ENCODE measurements around the gene TRIM7.

DNA sequence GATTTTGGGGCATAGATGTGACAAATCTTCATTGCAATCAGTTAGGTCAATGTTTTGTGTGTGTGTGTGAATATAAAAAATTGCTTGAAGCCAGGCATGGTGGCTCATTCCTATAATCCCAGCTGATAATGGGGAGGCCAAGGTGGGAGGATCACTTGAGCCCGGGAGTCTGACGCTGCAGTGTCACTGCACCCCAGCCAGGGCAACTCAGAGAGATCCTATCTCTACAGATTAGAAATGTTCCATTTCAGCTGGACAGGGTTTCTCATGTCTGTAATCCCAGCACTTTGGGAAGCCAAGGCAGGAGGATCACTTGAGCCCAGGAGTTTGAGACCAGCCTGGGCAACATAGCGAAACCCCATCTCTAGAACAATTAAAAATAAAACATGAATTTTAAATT lies 46.1 kb downstream of the TRIM7 start:
- TF ChIP-seq, protein P1, sequence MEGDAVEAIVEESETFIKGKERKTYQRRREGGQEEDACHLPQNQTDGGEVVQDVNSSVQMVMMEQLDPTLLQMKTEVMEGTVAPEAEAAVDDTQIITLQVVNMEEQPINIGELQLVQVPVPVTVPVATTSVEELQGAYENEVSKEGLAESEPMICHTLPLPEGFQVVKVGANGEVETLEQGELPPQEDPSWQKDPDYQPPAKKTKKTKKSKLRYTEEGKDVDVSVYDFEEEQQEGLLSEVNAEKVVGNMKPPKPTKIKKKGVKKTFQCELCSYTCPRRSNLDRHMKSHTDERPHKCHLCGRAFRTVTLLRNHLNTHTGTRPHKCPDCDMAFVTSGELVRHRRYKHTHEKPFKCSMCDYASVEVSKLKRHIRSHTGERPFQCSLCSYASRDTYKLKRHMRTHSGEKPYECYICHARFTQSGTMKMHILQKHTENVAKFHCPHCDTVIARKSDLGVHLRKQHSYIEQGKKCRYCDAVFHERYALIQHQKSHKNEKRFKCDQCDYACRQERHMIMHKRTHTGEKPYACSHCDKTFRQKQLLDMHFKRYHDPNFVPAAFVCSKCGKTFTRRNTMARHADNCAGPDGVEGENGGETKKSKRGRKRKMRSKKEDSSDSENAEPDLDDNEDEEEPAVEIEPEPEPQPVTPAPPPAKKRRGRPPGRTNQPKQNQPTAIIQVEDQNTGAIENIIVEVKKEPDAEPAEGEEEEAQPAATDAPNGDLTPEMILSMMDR (IDR thresholded peaks at IDR 0.05 in 2 of 3, conservative IDR thresholded peaks at IDR 0.05 in 1 of 3; ENCODE audit: borderline replicate concordance in 1 of 3, insufficient read depth in 1 of 3, low read depth in 2 of 3, low read length in 2 of 3) = no peak
- no peak for TF ChIP-seq POLR2A (IDR thresholded peaks at IDR 0.05; ENCODE audit: borderline replicate concordance, extremely low read depth, insufficient read depth, insufficient read length)
- TF ChIP-seq CBX3 (IDR thresholded peaks at IDR 0.05; ENCODE audit: low read depth) = no peak
- no peak for TF ChIP-seq EZH2phosphoT487 (IDR thresholded peaks at IDR 0.05; ENCODE audit: borderline replicate concordance)
- no peak for TF ChIP-seq EZH2 (IDR thresholded peaks at IDR 0.05)
- no peak for TF ChIP-seq JUND (IDR thresholded peaks at IDR 0.05)
- TF ChIP-seq, protein P2, sequence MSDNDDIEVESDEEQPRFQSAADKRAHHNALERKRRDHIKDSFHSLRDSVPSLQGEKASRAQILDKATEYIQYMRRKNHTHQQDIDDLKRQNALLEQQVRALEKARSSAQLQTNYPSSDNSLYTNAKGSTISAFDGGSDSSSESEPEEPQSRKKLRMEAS (IDR thresholded peaks at IDR 0.05) = no peak
- TF ChIP-seq FOSL1 (IDR thresholded peaks at IDR 0.05; ENCODE audit: low read depth) = no peak
- TF ChIP-seq SIN3A (IDR thresholded peaks at IDR 0.05; ENCODE audit: low read depth) = no peak

Data from HCT116 (cell line).